Measurements from ENCODE around the gene DLEC1.
"Not testable (repeated sequence)": the region's sequence is repeated elsewhere in the genome, so short reads cannot be mapped to it uniquely, and the experiment has no call there.

Gene DLEC1

DNA sequence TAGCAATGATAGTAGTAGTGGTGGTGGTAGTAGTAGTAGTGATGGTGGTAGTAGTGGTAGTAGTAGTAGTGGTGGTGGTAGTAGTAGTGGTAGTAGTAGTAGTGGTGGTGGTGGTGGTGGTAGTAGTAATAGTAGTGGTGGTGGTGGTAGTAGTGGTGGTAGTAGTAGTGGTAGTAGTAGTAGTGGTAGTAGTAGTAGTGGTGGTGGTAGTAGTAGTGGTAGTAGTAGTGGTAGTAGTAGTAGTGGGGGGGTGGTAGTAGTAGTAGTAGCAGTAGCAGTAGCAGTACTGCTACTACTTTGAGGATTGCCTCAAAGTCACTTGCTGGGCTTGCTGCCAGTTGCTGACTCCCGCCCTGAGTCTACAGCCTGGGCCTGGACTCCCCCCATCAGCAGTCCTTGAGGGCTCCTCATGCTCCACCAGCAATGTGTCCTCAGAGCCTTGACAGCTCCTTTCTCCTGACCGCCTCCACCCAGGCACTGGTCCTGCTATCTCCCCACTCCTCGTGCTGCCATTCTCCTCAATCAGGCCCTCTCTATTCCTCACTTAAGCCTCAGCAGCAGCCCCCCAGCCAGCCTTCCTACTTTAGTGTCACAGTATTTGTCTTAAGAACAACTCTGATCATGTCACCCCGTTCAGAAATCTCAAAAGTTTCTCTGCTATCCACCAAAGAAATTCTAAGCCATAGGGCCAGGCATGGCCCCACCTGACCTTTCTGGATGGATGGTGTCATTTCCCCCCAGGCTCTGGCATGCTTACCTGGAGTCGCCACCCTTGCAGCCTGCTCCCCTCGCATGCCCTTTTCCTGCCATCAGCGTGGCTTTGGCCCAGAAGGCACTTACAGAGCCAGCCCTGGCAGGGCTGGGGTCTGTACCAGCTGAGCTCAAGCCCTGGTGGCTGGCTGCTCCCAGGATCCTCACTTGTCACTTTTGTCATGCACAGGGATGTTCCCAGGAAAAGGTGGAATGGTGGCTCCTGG lies 45.6 kb downstream of the DLEC1 start:
- DNase-seq, result no peak

DNA sequence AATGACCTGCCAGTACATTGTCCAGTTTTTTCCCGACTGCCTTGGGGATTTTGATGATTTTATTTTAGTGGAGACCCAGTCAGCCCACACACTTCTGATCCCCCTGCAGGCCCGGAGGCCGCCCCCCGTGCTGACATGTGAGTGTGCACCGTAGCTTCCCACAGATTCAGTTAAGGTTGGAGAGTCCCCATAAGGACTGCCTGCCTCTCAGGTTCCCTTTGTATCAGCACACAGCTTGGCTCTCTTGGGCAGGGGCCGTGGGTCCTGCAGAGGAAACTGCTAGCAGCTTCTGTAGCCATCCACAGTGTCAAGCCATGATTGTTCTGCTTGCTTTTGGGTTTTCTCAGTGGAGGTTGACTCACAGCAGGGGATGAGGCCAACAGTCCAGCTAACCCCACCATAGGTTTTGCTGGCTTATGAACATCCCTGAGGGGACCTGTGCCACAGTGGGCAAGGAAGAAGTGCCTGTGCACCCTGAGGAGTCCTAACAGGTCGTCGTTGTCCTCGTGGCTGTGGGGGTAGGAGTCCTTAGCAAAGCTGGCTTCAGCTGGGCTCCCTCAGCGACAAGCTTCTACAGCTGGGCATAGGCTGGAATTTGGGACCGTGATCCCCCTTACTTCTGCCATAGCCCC lies 46.4 kb downstream of the DLEC1 start:
- no peak for DNase-seq

DNA sequence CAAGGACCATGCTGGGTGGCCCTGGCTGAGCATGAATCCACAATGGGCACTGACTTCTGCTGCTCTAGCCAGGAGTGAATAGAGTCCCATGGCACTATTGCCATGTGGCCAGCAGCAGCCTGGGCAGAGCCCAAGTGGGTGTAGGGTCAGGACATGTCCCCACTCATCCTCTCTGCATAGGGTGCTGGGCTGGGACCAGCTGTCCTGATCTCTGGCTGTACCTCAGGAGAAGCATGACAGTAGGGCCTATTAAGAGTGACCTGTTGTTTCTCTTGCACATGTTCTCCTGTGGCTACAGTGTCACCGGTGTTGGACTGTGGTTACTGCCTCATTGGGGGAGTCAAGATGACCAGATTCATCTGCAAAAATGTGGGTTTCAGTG lies 46.9 kb downstream of the DLEC1 start:
- no peak for DNase-seq

DNA sequence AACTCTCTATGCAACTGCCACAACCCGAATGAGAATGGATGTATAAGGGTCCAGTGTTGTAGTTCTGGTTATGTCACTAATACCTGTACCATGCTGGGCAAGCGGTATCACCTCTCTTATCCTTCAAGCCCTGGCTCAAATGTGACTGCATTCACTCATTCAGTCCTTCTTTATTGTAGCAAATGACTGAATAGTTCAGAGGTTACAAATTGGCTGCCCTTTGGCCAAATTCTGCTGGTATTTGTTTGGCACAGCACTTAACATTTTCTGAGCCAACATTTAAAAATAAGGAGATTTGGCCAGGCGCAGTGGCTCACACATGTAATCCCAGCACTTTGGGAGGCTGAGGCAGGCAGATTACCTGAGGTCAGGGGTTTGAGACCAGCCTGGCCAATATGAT lies 47.5 kb downstream of the DLEC1 start:
- DNase-seq, result no peak

DNA sequence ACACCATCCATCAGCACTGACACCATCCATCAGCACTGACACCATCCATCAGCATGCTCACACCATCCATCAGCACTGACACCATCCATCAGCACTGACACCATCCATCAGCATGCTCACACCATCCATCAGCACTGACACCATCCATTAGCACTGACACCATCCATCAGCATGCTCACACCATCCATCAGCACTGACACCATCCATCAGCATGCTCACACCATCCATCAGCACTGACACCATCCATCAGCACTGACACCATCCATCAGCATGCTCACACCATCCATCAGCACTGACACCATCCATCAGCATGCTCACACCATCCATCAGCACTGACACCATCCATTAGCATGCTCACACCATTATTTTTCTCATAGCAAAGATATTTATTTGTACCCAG lies 48.3 kb downstream of the DLEC1 start:
- DNase-seq, result not testable (repeated sequence)

DNA sequence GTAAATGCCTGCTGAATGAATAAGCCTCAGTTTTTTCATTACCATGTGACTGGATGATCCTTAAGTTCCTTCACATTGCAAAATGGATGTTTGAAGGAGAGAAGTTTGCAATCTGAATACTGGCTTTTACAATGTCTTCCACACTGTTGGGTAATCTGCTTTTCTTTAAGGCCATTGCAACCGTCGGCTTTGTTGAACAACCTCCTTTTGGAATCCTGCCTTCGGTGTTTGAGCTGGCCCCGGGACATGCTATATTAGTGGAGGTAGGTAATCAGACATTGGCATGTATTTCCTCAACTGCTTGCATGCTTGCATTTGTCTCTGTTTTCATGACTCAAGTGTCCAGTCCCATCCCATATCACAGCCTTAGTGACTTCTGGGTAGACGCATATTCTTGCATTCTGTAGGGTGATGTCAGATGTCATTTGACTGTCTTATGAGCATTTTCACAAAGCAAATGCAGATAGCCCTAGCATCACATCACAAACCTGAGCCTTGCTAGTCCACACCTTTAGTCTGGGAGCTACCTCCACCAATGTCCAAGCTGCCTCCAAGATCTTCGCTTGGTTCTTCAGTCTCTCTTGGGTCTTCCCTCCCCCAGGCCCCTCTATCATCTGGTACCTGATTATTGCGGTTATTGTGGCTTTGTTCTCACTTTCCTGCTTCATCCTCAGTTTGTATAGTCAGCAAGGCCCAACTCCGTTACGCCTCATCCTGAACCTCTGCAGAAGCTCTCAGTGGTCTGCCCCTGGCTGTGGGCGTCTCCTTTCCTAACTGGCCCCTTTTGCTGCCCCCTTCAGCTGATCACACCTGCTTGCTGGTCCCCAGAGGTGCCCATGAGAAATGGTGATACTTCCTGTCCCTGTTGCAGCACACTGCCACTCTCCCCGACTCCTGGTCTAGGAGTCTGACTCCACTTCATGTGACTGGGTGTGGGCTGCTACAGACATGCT lies 49.4 kb downstream of the DLEC1 start:
- DNase-seq, result no peak

DNA sequence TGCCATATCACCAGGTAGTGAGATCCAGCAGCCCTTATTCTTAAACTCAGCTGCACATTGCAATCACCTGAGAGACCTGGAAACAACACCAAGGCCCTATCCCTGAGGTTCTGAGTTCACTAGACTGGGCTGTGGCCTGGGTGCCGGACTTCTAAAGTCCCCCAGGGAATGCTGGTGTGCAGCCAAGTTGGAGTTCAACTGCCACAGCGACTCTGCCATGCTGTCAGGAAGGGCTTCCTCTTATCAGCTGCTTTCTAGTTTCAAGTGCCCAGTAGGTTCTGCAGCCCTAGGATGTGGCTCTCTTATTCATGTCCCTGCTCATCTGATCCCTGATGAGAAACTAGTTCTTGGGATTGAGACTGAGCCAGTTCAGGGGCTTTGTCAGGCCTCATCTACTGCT lies 50.2 kb downstream of the DLEC1 start:
- no peak for DNase-seq

DNA sequence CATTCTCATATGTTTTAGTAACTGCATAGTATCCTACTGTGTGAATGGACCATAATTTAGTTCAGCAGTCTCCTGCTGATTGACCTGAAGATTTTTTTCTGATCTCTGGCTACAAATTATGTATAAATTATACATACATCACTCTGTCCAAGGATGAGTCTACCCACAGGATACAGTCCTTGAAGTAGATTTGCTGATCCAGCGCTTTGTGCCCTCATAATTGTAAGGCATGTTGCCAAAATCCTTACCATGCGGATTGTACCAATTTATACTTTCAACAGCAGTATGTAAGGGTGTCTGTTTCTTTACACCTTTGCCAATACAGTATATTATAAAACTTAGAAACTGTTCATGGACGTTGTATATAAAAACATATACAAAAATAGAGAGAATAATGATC lies 51.4 kb downstream of the DLEC1 start:
- no peak for DNase-seq

DNA sequence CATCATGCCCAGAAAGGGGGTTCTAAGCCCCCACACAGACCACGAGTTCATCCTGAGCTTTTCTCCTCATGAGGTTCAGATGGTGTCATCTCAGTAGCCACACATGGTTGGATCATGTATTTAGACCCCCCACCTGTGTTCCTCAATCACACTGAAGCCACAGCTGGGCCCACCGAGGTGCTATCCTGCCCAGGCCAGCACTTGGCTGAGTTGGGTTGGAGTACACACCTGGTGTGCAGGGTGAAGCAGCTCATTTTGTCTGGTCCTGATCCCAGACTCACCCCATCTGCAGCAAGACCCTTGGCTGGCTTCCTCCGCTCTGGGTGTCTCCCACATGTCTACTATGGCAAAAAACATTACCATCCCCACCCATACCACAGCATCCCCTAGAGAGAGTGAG lies 56.0 kb downstream of the DLEC1 start:
- no peak for DNase-seq

DNA sequence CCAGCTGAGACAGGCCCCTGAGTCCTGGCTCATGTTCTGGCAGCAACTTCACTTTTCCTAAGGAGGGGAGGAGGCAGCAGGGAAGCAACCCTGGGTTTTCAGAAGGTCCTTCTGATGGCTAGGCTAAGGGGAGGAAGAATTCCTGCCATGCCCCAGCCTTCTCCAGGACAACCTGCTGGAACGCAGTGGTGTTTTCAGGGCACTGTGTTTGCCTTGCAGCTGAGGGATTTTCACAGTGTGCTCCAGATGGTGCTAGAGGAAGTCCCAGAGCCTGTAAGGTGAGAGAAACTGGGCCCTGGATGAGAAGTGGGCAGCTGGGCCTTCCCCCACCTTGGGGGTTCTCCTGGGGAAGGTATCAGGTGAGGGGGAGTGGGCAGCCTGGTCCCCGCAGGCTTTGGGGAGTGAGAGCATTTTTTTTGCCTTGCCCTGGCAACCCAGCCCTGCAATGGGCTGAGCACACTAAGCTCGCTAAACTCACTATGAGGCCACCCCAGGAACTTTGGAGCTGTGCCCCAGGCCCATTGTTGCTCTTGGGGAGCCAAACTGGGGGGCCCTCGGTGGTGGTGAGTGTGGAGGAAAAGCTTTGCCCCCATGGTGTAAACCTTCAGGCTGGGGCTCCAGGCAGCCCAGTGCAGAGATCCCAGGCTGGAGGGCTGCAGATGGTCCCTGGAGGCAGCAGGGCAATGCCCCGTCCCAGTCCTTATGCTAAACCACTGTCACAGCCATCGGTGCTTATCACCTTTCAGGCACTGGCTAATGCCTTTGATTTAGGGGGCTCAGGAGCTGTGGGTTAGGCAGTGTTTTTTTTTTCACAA lies 56.9 kb downstream of the DLEC1 start:
- no peak for DNase-seq

DNA sequence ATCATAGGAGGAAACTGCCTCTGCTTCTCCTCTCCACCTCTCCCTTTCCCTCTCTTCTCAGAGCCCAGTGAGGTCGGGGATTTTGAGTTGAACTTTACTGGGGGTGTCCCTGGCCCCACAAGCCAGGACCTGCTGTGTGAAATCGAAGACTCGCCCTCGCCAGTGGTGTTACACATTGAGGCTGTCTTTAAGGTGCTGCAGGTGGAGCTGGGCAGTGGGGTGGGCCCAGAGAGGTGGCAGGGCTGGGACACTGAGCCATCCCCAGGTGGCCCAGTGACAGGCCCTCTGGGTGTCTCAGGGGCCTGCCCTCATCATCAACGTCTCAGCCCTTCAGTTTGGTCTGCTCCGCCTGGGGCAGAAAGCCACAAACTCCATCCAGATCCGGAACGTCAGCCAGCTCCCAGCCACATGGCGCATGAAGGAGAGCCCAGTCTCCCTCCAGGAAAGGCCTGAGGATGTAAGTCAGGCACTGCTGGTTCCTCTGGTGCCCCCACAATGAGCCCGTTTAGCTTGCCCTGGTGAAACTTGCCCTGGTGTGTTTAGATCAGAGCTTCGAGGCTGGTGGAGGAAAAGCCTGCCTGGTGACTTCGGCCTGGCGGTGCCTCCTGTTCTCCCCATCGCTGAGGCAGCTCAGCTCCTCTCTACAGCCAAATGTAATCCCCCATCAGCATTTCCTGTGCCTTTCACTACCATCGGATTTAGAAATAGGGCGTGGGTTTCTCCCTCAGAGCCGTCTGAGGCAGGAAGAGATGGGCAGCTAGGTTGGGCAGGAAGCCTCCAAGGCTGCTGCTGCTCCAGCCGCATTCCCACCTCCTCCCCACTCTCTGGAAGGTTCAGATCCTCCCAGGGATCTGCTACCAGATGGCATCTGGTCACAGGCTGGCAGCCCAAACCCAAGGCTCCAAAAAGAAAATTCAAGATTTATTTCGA lies 58.7 kb downstream of the DLEC1 start:
- DNase-seq, result no peak

DNA sequence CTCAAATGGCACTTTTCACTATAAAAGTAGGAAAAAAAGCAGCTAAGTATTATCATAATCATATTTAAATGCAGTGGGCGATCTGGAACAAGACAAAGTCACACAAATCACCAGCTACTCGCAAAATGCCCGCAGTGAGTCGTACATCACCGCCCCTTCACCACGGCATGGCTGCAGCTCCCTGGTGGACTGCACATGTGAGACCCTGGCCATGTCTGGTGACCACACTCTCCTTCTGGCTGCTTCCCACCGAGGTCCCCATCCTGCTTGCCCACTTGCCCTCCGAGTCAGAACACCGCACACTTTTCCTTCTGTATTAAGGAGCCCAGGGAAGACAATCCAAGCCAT lies 59.3 kb downstream of the DLEC1 start:
- DNase-seq, result no peak

DNA sequence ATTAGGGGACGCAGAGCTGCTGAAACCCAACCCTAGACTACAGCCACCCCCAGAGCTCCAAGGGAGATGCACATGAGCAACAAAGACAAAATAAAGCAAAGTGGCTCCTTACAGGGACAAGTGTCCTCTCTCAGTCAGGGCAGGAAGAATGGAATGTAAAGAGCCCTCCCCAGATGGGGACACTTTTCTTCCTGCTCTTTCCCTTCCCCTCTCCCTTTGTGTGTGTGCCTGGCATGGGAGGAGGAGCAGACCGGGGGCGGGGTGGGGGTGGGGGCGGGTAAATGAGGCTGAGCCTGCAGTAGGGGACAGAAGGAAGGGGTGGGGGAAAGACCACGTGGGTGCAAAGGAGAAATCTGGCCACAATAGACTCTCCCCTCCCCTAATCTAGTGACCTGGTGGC lies 60.5 kb downstream of the DLEC1 start:
- no peak for DNase-seq

DNA sequence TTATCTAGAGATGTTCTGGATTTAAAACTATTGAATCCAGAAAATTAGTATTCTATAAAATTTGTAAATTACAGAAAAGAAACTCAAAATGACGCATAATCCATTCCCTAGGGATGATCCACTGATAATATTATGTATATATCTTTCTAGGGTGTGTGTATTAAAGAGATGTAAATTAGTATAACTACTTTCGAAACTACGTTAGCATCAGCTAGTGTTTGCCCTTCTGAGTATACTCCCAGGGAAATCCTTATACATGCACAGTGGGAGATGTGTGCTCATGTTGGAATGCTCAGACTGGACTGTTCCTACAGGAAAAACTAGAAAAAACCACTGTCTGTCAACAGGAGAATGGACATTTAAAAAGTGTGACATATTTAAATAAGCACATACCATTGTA lies 61.5 kb downstream of the DLEC1 start:
- DNase-seq, result no peak

DNA sequence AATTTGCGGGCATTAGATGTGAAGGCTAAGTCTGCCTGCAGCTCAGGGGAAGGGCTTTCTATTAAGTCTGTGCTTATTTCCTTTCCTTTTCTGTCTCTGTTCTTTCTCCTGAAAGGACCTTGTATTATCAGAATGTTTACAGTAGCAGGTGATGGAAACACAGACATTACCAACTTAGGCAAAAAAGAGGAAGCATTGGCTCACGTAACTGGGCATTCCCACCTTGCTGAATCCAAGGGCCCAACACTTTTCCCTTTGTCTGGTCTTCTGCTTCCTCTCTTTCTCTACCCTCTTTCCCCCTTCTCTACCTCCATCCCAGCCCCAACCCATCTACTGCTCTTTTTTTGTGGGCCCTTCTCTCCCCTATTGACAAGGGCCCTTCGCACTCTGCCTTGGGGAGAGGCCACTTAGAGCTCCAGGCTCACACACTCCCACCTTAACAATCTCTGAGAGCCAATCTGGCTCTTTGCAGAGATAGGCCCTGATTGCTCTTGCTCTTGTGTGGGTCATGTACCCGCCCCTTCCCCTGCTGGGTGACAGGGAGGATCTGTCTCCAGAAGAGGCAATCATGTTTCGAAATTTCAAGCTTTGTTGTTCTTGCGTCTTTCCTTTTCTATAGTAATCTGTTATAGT lies 62.9 kb downstream of the DLEC1 start:
- no peak for DNase-seq

DNA sequence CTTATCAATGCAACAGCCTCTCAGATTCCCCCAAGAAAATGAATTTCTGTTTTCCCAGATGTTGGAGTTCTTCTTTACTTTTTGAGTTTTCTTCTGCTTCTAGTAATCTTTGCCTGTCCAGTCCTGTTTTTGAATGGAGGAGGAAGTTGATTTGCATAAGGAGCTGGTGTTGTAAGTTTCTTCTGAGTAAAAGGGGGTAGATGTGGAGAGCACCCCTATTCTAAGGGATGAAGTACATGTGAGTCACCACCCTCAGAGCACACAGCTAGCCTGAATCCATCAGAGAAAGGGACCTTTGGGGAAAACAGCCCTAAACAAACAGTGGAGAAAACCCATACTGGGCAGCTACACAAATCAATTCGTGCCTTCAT lies 63.4 kb downstream of the DLEC1 start:
- DNase-seq, result no peak

DNA sequence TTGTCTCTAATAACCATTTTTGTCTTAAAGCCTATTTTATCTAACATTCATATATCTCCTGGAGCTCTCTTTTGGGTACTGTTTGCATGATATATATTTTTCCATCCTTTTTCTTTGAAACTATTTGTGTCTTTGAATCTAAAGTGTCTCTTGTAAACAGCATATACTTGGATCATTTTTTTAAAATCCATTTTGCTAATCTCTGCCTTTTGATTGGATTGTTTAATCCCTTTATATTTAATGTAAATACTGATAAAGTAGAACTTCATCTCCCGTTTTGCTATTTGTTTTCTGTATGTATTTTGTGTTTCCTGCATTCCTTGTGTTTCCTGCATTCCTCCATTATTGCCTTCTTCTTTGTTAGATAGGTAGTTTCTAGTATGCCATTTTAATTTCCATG lies 66.5 kb downstream of the DLEC1 start:
- DNase-seq, result no peak

DNA sequence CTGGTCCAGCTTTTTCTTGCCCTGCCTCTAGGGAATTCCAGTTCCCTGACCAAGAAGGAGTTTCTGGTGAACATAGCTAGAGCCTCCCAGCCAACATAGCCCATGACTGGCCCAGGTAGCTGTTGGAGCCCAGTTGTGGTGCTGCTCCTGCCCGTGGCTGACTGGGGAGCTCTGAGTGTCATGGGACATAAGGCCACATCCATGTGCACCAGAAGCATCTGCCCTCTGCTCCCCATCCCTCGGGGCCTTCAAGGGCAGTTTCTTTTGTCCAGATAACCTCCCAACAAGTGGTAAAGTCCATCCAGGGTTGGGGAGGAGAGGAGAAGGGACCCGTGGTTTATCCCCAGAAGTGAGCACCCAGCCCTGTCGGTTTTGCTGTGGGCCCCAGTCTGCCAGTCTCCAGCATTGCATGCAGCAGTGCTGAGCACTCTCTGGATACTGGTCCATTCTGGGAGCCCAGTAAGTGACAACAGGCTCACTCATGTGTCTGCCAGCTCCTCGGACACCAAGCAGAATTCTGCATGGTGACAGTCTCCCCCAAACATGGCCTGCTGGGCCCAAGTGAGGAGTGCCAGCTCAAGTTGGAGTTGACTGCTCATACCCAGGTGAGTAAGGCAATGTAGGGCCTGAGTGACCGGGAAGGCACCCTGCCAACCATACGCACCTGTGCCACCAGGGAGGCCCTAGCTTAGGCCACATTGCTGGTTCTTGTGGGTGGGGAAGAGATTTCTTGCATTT lies 69.1 kb downstream of the DLEC1 start:
- no peak for DNase-seq

DNA sequence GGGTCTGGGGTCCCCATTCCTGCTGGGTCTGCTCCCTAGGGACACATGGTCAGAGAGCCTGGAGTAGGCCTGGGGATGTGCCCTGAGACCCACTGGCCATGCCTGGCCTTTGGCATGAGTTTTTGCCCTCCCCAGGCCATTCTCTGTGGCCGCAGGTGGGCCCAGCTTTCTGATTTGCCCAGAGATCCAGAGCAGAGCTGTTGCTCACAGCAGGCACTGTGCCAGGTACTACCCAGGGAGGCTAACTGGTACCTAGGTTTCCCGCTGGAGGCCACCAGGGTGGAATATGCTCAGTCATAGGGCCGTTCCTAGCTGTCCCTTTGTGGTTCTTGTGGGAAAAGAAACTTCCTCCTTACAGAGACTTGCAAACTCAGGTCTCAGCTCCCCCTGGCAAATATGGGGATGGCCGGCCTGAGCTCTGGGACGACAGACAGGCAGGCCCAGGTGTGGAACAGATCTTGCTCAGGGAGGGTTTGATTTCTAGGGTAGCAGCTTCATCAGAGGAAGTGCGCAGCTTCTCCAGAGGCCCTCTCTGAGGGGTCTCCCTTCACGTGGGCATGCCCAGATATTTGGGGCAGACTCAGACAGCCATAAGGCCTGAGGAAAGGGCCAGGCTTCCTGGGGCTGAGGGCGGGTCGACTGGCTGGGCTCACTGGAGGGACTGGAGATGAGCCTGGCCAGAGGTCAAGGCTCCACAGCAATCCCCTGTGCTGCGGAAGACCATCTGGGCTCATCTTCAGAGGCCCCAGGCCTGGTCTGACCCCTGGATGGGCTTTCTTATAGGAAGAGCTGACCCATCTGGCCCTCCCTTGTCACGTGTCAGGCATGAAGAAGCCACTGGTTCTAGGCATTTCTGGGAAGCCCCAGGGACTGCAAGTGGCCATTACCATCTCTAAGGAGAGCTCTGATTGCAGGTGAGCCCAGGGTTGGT lies 69.9 kb downstream of the DLEC1 start:
- peak; percentile 47 for DNase-seq

Measured in activated CD8-positive, alpha-beta memory T cell treated with anti-CD3 and anti-CD28 coated beads, Interleukin-2, amount 50 U/mL, for 48 hours (primary cell).